HEK293 (cell line): ENCODE results near the gene PCED1A.

ENCODE experiments used
- CTCF ChIA-PET: fragments of 350-600 bp; formaldehyde crosslinking; extraction: SDS; loops from one replicate; lab custom pipeline; 2021; ENCODE audit warnings: antibody characterized with exemption; lab: Yijun Ruan, JAX
- POLR2A ChIA-PET: fragments of 300-600 bp; formaldehyde crosslinking; extraction: SDS; loops from one replicate; lab custom pipeline; 2020; ENCODE audit warnings: antibody characterized with exemption, inconsistent platforms; lab: Yijun Ruan, JAX
- H3K27ac ChIP-seq: fragments of 200-500 bp; sonication (Bioruptor generic); 2 replicates; pipeline ENCODE4 v1.5.1; 2014; ENCODE audit warnings: low read depth, low read length, control low read depth, inconsistent platforms; ENCODE audit errors: extremely low read depth
- H3K36me3 ChIP-seq, 2 experiments: fragments of 200-500 bp in 1 of 2; sonication (Bioruptor generic) in 1 of 2; 1 replicate in 1 of 2; 2 replicates in 1 of 2; pipeline ENCODE4 v1.5.1; 2014 to 2017; ENCODE audit warnings: inconsistent platforms in 2 of 2, low read length in 2 of 2; ENCODE audit not compliant: control insufficient read depth in 2 of 2, insufficient read depth in 1 of 2
- H3K4me1 ChIP-seq: fragments of 200-500 bp; sonication (Bioruptor generic); 2 replicates; pipeline ENCODE4 v1.5.1; 2014; ENCODE audit warnings: mild to moderate bottlenecking, low read length, inconsistent platforms; ENCODE audit not compliant: control insufficient read depth, insufficient read depth
- H3K4me3 ChIP-seq: 2 replicates; pipeline ENCODE4 v1.5.1; 2011; ENCODE audit warnings: low read depth, mild to moderate bottlenecking, control low read depth, low read length, moderate library complexity
- H3K9me3 ChIP-seq: fragments of 200-500 bp; sonication (Bioruptor generic); 2 replicates; pipeline ENCODE4 v1.5.1; 2014; ENCODE audit warnings: low read depth, low read length, inconsistent platforms; ENCODE audit not compliant: control insufficient read depth, insufficient read depth
- SCRT2 ChIP-seq: fragments of 450-650 bp; formaldehyde crosslinking; IDR thresholded peaks from 2 replicates; pipeline ENCODE4 v1.5.1; 2016; ENCODE audit warnings: missing biosample characterization, missing genetic modification characterization
- ZNF112 ChIP-seq: fragments of 450-650 bp; formaldehyde crosslinking; IDR thresholded peaks from 2 replicates; pipeline ENCODE4 v1.5.0; 2017; ENCODE audit warnings: missing biosample characterization, missing genetic modification characterization
- ZNF23 ChIP-seq: fragments of 450-650 bp; formaldehyde crosslinking; IDR thresholded peaks from 2 replicates; pipeline ENCODE4 v1.5.1; 2016; ENCODE audit warnings: missing biosample characterization, missing genetic modification characterization, borderline replicate concordance
- ZNF394 ChIP-seq: fragments of 450-650 bp; formaldehyde crosslinking; IDR thresholded peaks from 2 replicates; pipeline ENCODE4 v1.5.1; 2016; ENCODE audit warnings: missing biosample characterization, missing genetic modification characterization, mild to moderate bottlenecking, moderate library complexity, borderline replicate concordance
- ZNF600 ChIP-seq: fragments of 450-650 bp; formaldehyde crosslinking; IDR thresholded peaks from 2 replicates; pipeline ENCODE4 v1.5.1; 2016; ENCODE audit warnings: missing biosample characterization, missing genetic modification characterization
- ZNF837 ChIP-seq: fragments of 450-650 bp; formaldehyde crosslinking; IDR thresholded peaks from 2 replicates; pipeline ENCODE4 v1.5.1; 2016; ENCODE audit warnings: missing biosample characterization, missing genetic modification characterization
- TF ChIP-seq, protein P1 (sequence below): fragments of 450-650 bp; formaldehyde crosslinking; IDR thresholded peaks from 2 replicates; pipeline ENCODE4 v1.5.1; 2016; ENCODE audit warnings: missing biosample characterization, missing genetic modification characterization
- TF ChIP-seq, protein P2 (sequence below): sonication (generic); formaldehyde crosslinking; IDR thresholded peaks from 2 replicates; pipeline ENCODE4 v1.8.1; 2022; ENCODE audit warnings: mild to moderate bottlenecking, moderate library complexity, missing genetic modification reagents
- TF ChIP-seq, protein P3 (sequence below): fragments of 450-650 bp; formaldehyde crosslinking; IDR thresholded peaks from 2 replicates; pipeline ENCODE4 v1.5.1; 2016; ENCODE audit warnings: missing biosample characterization, missing genetic modification characterization

The PCED1A gene

DNA sequence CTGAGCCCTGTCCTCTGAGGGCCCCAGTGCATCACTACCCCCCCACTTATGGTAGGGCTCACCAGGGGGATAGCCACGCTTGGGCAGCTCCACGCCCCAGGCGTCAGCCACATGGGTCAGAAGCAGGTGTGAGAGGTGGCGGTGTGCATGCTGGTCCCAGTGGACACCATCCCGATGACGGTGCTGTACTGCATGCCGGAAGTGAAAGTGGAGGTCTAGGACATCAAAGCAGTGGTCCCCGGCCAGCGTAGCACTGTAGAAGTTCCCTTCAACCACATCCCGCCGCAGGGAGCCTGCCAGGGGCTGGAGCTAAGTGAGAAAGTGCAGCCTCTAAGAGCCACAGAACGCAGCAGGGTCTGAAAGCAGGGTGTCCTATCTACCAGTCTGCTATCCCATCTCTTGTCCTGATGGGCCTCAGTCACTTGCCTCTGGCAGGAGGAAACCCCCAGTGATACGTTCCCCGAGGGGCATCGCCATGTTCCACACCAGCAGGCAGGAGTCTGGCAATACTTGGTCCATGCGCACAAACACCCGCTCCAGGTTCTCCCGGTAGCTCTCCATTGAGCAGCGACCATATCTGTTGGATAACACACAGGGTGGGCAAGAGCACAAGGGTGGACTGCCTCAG is 2.2 kb downstream of the PCED1A start:
- ChIA-PET CTCF (interaction anchor here (1.0 to 1.3 kb wide), 2 partner anchors 13 to 86 kb away, joined by 4 to 5 read pairs; no protein-coding TSS in a partner anchor), POLR2A (interaction anchor here (0.8 to 1.4 kb wide), 2 partner anchors 23 to 32 kb away, joined by 3 to 4 read pairs; partner anchors contain the start of gene C20orf141)
- Histone ChIP-seq H3K4me1 (peaks cover 6% of the 10 kb centered on the region; the same call in 1 of the 2 replicates), H3K9me3 (no peaks in the 10 kb centered on the region), H3K4me3 (no peak overlapping the region), H3K36me3 (peaks cover 6 to 55% of the 10 kb centered on the region in 2 experiments; a peak in 2 of 3 replicates), H3K27ac (no peak overlapping the region)
- no peak for TF ChIP-seq ZNF600 (tag by site-specific recombination)

DNA sequence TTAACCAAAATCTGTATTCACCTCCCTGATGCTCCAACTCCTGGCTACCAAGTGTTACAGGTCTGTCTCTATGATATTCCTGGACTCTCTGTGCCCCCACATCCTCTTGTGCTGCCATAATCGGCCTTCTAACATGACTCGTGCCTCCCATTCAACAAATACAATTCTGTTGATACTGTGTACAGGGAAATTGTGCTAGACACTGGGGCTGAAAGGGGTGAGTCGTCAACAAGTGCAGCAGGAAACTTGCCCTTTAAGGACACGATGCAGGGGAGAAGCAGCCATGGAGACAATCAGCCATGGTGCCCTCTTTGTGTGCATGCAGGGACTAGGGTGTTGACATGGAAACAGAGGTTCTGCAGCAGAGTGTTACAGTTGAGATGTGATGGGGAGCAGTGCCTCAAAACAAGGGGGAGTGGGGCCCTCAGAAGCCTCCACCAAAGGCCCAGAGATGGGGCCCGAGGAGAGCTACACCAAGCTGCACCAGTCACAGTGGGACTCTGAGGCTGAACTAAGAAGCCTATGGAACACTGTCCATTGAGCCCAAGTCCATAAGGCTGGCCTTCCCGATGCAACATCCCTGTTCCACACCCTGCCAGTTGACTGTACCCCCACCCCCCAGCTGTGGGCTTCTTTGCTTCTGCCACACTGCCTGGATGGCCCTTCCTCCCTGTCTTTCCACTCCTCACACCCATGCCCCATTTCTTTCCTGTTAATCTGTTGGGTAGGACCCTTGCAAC is 3.1 kb downstream of the PCED1A start:
- POLR2A ChIA-PET, result interaction anchor here (0.6 kb wide), 1 partner anchor 60 kb away, joined by 4 read pairs; no protein-coding TSS in a partner anchor
- CTCF ChIA-PET, result interaction anchor here (1.3 kb wide), 1 partner anchor 85 kb away, joined by 5 read pairs; no protein-coding TSS in a partner anchor
- H3K36me3 ChIP-seq, result peaks cover 9 to 55% of the 10 kb centered on the region in 2 experiments; a peak in 2 of 3 replicates
- TF ChIP-seq, protein P1, sequence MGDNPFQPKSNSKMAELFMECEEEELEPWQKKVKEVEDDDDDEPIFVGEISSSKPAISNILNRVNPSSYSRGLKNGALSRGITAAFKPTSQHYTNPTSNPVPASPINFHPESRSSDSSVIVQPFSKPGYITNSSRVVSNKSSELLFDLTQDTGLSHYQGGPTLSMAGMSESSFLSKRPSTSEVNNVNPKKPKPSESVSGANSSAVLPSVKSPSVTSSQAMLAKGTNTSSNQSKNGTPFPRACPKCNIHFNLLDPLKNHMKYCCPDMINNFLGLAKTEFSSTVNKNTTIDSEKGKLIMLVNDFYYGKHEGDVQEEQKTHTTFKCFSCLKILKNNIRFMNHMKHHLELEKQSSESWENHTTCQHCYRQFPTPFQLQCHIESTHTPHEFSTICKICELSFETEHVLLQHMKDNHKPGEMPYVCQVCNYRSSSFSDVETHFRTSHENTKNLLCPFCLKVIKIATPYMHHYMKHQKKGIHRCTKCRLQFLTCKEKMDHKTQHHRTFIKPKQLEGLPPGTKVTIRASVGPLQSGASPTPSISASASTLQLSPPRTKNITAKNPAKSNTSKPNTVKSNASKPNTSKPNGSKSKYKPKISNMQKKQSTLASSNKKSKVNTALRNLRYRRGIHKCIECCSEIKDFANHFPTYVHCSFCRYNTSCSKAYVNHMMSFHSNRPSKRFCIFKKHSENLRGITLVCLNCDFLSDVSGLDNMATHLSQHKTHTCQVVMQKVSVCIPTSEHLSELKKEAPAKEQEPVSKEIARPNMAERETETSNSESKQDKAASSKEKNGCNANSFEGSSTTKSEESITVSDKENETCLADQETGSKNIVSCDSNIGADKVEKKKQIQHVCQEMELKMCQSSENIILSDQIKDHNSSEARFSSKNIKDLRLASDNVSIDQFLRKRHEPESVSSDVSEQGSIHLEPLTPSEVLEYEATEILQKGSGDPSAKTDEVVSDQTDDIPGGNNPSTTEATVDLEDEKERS, result no peak
- TF ChIP-seq SCRT2 (tag by site-specific recombination), result 0 out of 2 replicates have a peak, but pooled peaks have one; percentile 12
- H3K9me3 ChIP-seq, result no peaks in the 10 kb centered on the region
- no peak overlapping the region for H3K4me3 ChIP-seq
- peaks cover 6% of the 10 kb centered on the region; the same call in 1 of the 2 replicates for H3K4me1 ChIP-seq
- H3K27ac ChIP-seq, result no peak overlapping the region

GRCh38 chr20:2836035-2836434 is 4.4 kb downstream of the PCED1A start:
- Histone ChIP-seq H3K4me1 (peaks cover 4% of the 10 kb centered on the region; the same call in 1 of the 2 replicates), H3K4me3 (no peak overlapping the region), H3K27ac (no peak overlapping the region), H3K36me3 (peaks cover 9 to 55% of the 10 kb centered on the region in 2 experiments; a peak in 2 of 3 replicates), H3K9me3 (no peaks in the 10 kb centered on the region)
- ChIA-PET CTCF (no interaction called here), POLR2A (interaction anchor here (1.4 kb wide), 1 partner anchor 14 kb away, joined by 3 read pairs; no protein-coding TSS in a partner anchor)
- TF ChIP-seq ZNF112 (tag by site-specific recombination) (no peak), ZNF23 (tag by site-specific recombination) (no peak), ZNF837 (tag by site-specific recombination) (no peak), ZNF394 (tag by site-specific recombination) (no peak)
- TF ChIP-seq, protein P2, sequence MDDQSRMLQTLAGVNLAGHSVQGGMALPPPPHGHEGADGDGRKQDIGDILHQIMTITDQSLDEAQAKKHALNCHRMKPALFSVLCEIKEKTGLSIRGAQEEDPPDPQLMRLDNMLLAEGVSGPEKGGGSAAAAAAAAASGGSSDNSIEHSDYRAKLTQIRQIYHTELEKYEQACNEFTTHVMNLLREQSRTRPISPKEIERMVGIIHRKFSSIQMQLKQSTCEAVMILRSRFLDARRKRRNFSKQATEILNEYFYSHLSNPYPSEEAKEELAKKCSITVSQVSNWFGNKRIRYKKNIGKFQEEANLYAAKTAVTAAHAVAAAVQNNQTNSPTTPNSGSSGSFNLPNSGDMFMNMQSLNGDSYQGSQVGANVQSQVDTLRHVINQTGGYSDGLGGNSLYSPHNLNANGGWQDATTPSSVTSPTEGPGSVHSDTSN (CRISPR knock-in tag), result no peak
- TF ChIP-seq, protein P3, sequence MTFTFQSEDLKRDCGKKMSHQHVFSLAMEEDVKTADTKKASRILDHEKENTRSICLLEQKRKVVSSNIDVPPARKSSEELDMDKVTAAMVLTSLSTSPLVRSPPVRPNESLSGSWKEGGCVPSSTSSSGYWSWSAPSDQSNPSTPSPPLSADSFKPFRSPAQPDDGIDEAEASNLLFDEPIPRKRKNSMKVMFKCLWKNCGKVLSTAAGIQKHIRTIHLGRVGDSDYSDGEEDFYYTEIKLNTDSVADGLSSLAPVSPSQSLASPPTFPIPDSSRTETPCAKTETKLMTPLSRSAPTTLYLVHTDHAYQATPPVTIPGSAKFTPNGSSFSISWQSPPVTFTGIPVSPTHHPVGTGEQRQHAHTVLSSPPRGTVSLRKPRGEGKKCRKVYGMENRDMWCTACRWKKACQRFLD (tag by site-specific recombination), result no peak
